ENCODE measurements around the gene LRRIQ4. TPM values are rescaled to one million over a fixed set of nuclear protein-coding genes. Genes with fewer than 3 reads are reported as not detected.
A peak's percentile ranks its signal among the peaks of the same experiment; 100 is the strongest.

Gene LRRIQ4
- total RNA-seq, 1 experiment from 2014 or later = 0.22 TPM

DNA sequence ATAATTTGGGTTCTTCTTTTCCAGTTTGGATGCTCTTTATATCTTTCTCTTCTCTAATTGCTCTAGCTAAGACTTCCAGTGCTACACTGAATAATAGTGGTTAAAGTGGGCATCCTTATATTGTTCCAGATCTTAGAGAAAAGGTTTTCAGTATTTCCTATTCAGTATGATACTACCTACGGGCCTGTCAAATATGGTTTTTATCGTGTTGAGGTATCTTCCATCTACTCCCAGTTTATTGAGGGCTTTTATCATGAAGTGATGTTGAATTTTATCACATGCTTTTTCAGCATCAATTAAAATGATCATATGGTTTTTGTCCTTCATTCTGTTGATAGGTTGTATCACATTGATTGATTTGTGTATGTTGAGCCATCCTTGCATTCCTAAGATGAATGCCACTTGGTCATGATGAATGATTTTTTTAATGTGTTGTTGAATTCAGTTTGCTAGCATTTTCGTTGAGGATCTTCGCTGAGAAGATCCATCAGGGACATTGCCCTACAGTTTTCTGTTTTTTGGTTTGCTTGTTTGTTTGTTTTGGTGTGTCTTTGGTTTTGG lies 3.0 kb downstream of the LRRIQ4 start:
- no peak for DNase-seq
- Histone ChIP-seq H3K27me3 (ENCODE audit: low read length) (no peaks in the 10 kb centered on the region), H2AFZ (ENCODE audit: low read length) (no peak overlapping the region), H3K9me2 (replicated peaks; ENCODE audit: insufficient read depth, low read length) (no peaks in the 10 kb centered on the region), H3K4me1 (ENCODE audit: low read length) (peaks cover 30% of the 10 kb centered on the region), H4K20me1 (ENCODE audit: insufficient read depth, low read depth, low read length) (no peaks in the 10 kb centered on the region), H3K9ac (ENCODE audit: low read length) (no peak overlapping the region), H3K79me2 (ENCODE audit: low read length) (peaks cover 9% of the 10 kb centered on the region; the same call in 1 of the 2 replicates), H3K4me3 (ENCODE audit: low read length) (no peak overlapping the region), H3K9me3 (ENCODE audit: low read length) (peaks cover 6% of the 10 kb centered on the region), H3K27ac (ENCODE audit: low read length) (no peak overlapping the region), H3K4me2 (ENCODE audit: low read depth, low read length, poor library complexity, severe bottlenecking) (no peak overlapping the region), H3K36me3 (ENCODE audit: insufficient read depth, low read length) (no peaks in the 10 kb centered on the region)

DNA sequence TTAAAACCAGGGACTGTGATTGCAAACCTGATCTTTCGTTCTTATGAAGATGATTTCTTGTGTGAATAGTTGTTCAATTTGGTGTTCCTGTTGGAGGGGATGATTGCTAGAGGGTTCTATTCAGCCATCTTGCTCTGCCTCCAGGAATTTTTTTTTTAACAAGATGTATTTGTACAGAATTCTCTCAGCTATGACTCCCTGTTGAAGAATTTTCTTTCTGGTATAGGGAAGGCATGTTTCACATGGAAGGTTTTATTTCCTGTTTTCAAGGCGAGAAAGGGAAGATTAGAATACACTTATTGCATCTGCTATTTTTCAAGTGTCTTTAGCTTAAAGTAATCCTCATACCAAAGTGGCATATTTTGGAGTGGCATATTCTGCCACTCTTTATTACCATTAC lies 5.6 kb downstream of the LRRIQ4 start:
- Histone ChIP-seq H3K4me3 (ENCODE audit: low read length) (no peak overlapping the region), H3K9me3 (ENCODE audit: low read length) (peaks cover 6% of the 10 kb centered on the region), H3K9ac (ENCODE audit: low read length) (no peak overlapping the region), H3K9me2 (replicated peaks; ENCODE audit: insufficient read depth, low read length) (no peaks in the 10 kb centered on the region), H4K20me1 (ENCODE audit: insufficient read depth, low read depth, low read length) (no peaks in the 10 kb centered on the region), H3K27ac (ENCODE audit: low read length) (no peak overlapping the region), H3K27me3 (ENCODE audit: low read length) (no peaks in the 10 kb centered on the region), H3K4me1 (ENCODE audit: low read length) (peaks cover 10% of the 10 kb centered on the region), H3K79me2 (ENCODE audit: low read length) (no peaks in the 10 kb centered on the region), H3K36me3 (ENCODE audit: insufficient read depth, low read length) (no peaks in the 10 kb centered on the region), H3K4me2 (ENCODE audit: low read depth, low read length, poor library complexity, severe bottlenecking) (no peak overlapping the region), H2AFZ (ENCODE audit: low read length) (no peak overlapping the region; the same call in 1 of the 2 replicates)
- DNase-seq = no peak

DNA sequence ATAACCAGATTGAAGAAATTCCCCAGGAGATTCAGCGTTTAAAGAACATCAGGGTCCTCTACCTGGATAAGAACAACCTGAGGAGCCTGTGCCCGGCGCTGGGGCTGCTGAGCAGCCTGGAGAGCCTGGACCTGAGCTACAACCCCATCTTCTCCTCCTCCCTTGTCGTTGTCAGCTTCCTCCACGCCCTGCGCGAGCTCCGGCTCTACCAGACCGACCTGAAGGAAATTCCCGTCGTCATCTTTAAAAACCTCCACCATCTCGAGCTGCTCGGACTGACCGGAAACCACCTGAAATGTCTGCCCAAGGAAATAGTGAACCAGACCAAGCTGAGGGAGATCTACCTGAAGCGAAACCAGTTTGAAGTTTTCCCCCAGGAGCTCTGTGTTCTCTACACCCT lies 9.4 kb downstream of the LRRIQ4 start:
- H3K4me3 ChIP-seq (ENCODE audit: low read length) = no peak overlapping the region
- H3K9me2 ChIP-seq (replicated peaks; ENCODE audit: insufficient read depth, low read length) = no peaks in the 10 kb centered on the region
- H3K9me3 ChIP-seq (ENCODE audit: low read length) = no peaks in the 10 kb centered on the region
- no peak overlapping the region for H2AFZ ChIP-seq (ENCODE audit: low read length)
- H3K79me2 ChIP-seq (ENCODE audit: low read length) = no peaks in the 10 kb centered on the region
- no peak overlapping the region for H3K9ac ChIP-seq (ENCODE audit: low read length)
- no peak for DNase-seq
- no peaks in the 10 kb centered on the region for H3K4me1 ChIP-seq (ENCODE audit: low read length)
- H3K36me3 ChIP-seq (ENCODE audit: insufficient read depth, low read length) = no peaks in the 10 kb centered on the region
- no peak overlapping the region for H3K4me2 ChIP-seq (ENCODE audit: low read depth, low read length, poor library complexity, severe bottlenecking)
- H4K20me1 ChIP-seq (ENCODE audit: insufficient read depth, low read depth, low read length) = no peaks in the 10 kb centered on the region
- H3K27me3 ChIP-seq (ENCODE audit: low read length) = no peaks in the 10 kb centered on the region
- H3K27ac ChIP-seq (ENCODE audit: low read length) = no peak overlapping the region

DNA sequence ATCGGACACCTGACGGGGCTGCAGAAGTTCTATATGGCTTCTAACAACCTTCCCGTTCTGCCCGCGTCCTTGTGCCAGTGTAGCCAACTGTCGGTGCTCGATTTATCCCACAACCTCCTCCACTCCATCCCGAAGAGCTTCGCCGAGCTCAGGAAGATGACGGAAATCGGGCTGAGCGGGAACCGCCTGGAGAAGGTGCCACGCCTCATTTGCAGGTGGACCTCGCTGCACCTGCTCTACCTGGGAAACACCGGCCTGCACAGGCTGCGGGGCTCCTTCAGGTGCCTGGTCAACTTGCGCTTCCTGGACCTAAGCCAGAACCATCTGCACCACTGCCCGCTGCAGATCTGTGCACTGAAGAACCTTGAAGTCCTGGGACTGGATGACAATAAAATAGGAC lies 9.9 kb downstream of the LRRIQ4 start:
- Histone ChIP-seq H3K79me2 (ENCODE audit: low read length) (no peaks in the 10 kb centered on the region), H3K27ac (ENCODE audit: low read length) (no peak overlapping the region), H3K36me3 (ENCODE audit: insufficient read depth, low read length) (no peaks in the 10 kb centered on the region), H3K9me2 (replicated peaks; ENCODE audit: insufficient read depth, low read length) (no peaks in the 10 kb centered on the region), H3K4me1 (ENCODE audit: low read length) (no peaks in the 10 kb centered on the region), H3K4me2 (ENCODE audit: low read depth, low read length, poor library complexity, severe bottlenecking) (no peak overlapping the region), H2AFZ (ENCODE audit: low read length) (no peak overlapping the region), H3K4me3 (ENCODE audit: low read length) (no peak overlapping the region), H4K20me1 (ENCODE audit: insufficient read depth, low read depth, low read length) (no peaks in the 10 kb centered on the region), H3K27me3 (ENCODE audit: low read length) (no peaks in the 10 kb centered on the region), H3K9ac (ENCODE audit: low read length) (no peak overlapping the region), H3K9me3 (ENCODE audit: low read length) (no peaks in the 10 kb centered on the region)
- DNase-seq = no peak

DNA sequence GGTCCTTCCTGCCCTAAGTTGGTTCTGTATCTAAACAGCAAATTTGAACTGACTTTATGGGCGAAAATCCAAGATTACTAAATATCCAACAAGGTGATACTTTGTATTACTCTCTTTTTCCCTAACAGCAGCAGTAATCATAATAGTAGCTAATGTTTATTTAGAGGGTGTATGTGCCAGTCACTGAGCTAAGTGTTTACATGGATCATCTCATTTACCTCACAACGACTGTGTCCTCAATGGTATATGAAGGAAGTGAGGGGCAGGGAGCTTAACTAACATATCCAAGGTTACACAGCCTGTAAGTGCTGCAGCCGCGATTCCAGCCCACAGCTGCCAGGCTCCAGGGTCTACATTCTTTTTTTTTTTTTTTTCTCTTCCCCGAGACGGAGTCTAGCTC lies 10.3 kb downstream of the LRRIQ4 start:
- Histone ChIP-seq H3K79me2 (ENCODE audit: low read length) (no peaks in the 10 kb centered on the region), H3K36me3 (ENCODE audit: insufficient read depth, low read length) (no peaks in the 10 kb centered on the region), H3K9me2 (replicated peaks; ENCODE audit: insufficient read depth, low read length) (no peaks in the 10 kb centered on the region), H3K4me1 (ENCODE audit: low read length) (no peaks in the 10 kb centered on the region), H4K20me1 (ENCODE audit: insufficient read depth, low read depth, low read length) (no peaks in the 10 kb centered on the region), H3K4me3 (ENCODE audit: low read length) (no peak overlapping the region), H3K4me2 (ENCODE audit: low read depth, low read length, poor library complexity, severe bottlenecking) (no peak overlapping the region), H2AFZ (ENCODE audit: low read length) (no peak overlapping the region), H3K27me3 (ENCODE audit: low read length) (no peaks in the 10 kb centered on the region), H3K9me3 (ENCODE audit: low read length) (no peaks in the 10 kb centered on the region), H3K27ac (ENCODE audit: low read length) (no peak overlapping the region), H3K9ac (ENCODE audit: low read length) (no peak overlapping the region)
- DNase-seq = no peak

DNA sequence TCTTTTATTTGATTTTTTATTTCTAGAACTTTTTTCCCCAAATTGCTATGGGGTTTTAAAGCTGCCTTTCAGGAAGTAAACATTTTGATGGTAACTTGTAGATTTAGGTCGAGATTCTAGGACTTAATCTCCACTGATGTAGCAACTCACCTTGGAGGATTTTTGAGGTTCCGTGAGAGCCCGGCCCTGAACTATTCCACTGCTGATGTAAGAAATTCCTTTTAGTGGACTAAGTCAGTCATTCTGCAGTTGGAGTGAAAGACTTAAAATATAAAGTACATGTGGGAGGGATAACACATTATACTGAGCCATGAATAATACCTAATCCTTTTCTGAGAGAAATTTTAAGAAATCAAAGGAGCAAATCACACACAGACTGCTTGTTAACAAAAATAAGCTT lies 12.6 kb downstream of the LRRIQ4 start:
- Histone ChIP-seq H4K20me1 (ENCODE audit: insufficient read depth, low read depth, low read length) (no peaks in the 10 kb centered on the region), H3K9me3 (ENCODE audit: low read length) (no peaks in the 10 kb centered on the region), H3K27ac (ENCODE audit: low read length) (no peak overlapping the region), H3K79me2 (ENCODE audit: low read length) (no peaks in the 10 kb centered on the region), H3K27me3 (ENCODE audit: low read length) (no peaks in the 10 kb centered on the region), H3K9me2 (replicated peaks; ENCODE audit: insufficient read depth, low read length) (no peaks in the 10 kb centered on the region), H3K4me1 (ENCODE audit: low read length) (no peaks in the 10 kb centered on the region), H3K4me2 (ENCODE audit: low read depth, low read length, poor library complexity, severe bottlenecking) (no peak overlapping the region), H3K9ac (ENCODE audit: low read length) (no peak overlapping the region), H3K36me3 (ENCODE audit: insufficient read depth, low read length) (no peaks in the 10 kb centered on the region), H3K4me3 (ENCODE audit: low read length) (no peak overlapping the region), H2AFZ (ENCODE audit: low read length) (no peak overlapping the region)
- no peak for DNase-seq

DNA sequence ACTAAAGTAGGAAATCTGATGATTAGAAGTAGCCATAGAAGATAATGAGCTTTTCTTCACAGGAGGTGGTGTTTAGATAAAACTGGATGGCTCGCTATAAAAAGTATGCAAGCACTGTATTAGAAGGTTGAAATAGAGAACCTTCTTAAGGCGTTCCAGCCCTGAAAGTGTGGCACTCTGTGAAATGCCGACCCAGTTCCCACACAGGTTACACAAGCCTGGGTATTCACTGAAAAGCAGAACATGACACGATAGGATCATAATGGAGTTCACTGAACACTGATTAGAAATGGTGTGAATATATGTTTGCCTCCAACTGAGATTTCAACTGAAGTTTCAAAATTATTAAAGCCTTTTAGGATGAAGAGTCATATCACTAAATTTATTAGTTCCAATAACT lies 15.0 kb downstream of the LRRIQ4 start:
- H4K20me1 ChIP-seq (ENCODE audit: insufficient read depth, low read depth, low read length) = no peaks in the 10 kb centered on the region
- H3K79me2 ChIP-seq (ENCODE audit: low read length) = no peaks in the 10 kb centered on the region
- H3K36me3 ChIP-seq (ENCODE audit: insufficient read depth, low read length) = no peaks in the 10 kb centered on the region
- DNase-seq = no peak
- no peak overlapping the region for H3K4me2 ChIP-seq (ENCODE audit: low read depth, low read length, poor library complexity, severe bottlenecking)
- no peak overlapping the region for H3K27ac ChIP-seq (ENCODE audit: low read length)
- no peaks in the 10 kb centered on the region for H3K27me3 ChIP-seq (ENCODE audit: low read length)
- no peaks in the 10 kb centered on the region for H3K9me2 ChIP-seq (replicated peaks; ENCODE audit: insufficient read depth, low read length)
- no peak overlapping the region for H3K9ac ChIP-seq (ENCODE audit: low read length)
- H3K4me1 ChIP-seq (ENCODE audit: low read length) = no peaks in the 10 kb centered on the region
- no peaks in the 10 kb centered on the region for H3K9me3 ChIP-seq (ENCODE audit: low read length)
- H2AFZ ChIP-seq (ENCODE audit: low read length) = no peak overlapping the region
- no peak overlapping the region for H3K4me3 ChIP-seq (ENCODE audit: low read length)

DNA sequence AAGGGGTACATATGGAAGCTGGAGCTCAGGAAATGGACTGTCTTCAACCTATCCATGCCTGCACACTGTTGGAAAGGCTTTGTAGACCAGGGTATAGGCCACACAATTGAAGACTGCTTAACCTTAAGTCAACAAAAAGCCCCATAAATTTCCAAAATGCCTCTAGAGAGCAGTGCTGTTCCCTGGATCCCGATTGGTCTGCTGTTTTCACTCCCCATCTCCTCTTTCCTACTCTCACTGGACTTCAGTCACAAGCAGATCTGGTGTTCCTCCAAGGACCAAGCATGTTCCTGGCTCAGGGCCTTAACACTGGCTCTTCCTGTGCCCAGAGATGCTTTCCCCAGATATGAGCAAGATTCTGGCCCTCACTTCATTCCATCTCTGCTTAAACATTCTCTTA lies 22.9 kb downstream of the LRRIQ4 start:
- H3K27me3 ChIP-seq (ENCODE audit: low read length) = no peaks in the 10 kb centered on the region
- H2AFZ ChIP-seq (ENCODE audit: low read length) = peak overlapping the region; percentile 10; the same call in 1 of the 2 replicates
- no peak overlapping the region for H3K9ac ChIP-seq (ENCODE audit: low read length)
- no peaks in the 10 kb centered on the region for H3K9me2 ChIP-seq (replicated peaks; ENCODE audit: insufficient read depth, low read length)
- no peaks in the 10 kb centered on the region for H3K79me2 ChIP-seq (ENCODE audit: low read length)
- no peaks in the 10 kb centered on the region for H4K20me1 ChIP-seq (ENCODE audit: insufficient read depth, low read depth, low read length)
- H3K4me2 ChIP-seq (ENCODE audit: low read depth, low read length, poor library complexity, severe bottlenecking) = no peak overlapping the region
- no peak overlapping the region for H3K4me3 ChIP-seq (ENCODE audit: low read length)
- no peak for DNase-seq
- H3K4me1 ChIP-seq (ENCODE audit: low read length) = peaks cover 10% of the 10 kb centered on the region
- H3K27ac ChIP-seq (ENCODE audit: low read length) = no peak overlapping the region
- no peaks in the 10 kb centered on the region for H3K36me3 ChIP-seq (ENCODE audit: insufficient read depth, low read length)
- H3K9me3 ChIP-seq (ENCODE audit: low read length) = no peaks in the 10 kb centered on the region

Data from Karpas-422 (cell line).